ENCODE results near the gene FAM170B. TPM values are rescaled to one million over a fixed set of nuclear protein-coding genes. Genes with fewer than 3 reads are reported as not detected.

Gene FAM170B
- total RNA-seq, 1 donor = not detected

- TF ChIP-seq, protein P1, sequence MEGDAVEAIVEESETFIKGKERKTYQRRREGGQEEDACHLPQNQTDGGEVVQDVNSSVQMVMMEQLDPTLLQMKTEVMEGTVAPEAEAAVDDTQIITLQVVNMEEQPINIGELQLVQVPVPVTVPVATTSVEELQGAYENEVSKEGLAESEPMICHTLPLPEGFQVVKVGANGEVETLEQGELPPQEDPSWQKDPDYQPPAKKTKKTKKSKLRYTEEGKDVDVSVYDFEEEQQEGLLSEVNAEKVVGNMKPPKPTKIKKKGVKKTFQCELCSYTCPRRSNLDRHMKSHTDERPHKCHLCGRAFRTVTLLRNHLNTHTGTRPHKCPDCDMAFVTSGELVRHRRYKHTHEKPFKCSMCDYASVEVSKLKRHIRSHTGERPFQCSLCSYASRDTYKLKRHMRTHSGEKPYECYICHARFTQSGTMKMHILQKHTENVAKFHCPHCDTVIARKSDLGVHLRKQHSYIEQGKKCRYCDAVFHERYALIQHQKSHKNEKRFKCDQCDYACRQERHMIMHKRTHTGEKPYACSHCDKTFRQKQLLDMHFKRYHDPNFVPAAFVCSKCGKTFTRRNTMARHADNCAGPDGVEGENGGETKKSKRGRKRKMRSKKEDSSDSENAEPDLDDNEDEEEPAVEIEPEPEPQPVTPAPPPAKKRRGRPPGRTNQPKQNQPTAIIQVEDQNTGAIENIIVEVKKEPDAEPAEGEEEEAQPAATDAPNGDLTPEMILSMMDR (IDR thresholded peaks at IDR 0.05; ENCODE audit: insufficient read depth, low read depth, low read length) = no peak
- no peak for DNase-seq (ENCODE audit: low read depth)
- no peak overlapping the region for H3K4me3 ChIP-seq (ENCODE audit: low read depth, low read length)
These were observed 7.9 kb upstream of the FAM170B start for GRCh38 chr10:49141541-49142332.

- no peak overlapping the region for H3K4me3 ChIP-seq (ENCODE audit: low read depth, low read length)
- TF ChIP-seq, protein P1 (IDR thresholded peaks at IDR 0.05; ENCODE audit: insufficient read depth, low read depth, low read length) = no peak
- DNase-seq (ENCODE audit: low read depth) = no peak
These were observed 6.7 kb upstream of the FAM170B start for GRCh38 chr10:49140304-49141177.

DNA sequence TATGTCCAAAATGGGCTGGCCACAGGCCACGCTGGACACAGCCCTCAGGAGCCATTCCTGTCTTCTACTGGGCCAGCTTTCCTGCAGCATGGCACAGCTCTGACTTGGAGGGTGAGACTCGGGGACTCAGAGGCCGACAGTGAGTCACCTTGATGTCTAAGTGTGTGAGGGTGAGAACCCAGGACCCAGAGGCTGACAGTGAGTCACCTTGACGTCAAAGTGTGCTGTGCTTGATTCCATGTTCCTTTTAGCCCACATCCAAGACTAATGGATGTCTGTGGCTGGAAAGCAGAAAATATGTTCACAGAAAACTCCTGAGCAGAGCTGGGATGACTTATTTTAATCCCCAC, 6.0 kb upstream of the FAM170B start:
- no peak overlapping the region for H3K4me3 ChIP-seq (ENCODE audit: low read depth, low read length)
- TF ChIP-seq, protein P1 (IDR thresholded peaks at IDR 0.05; ENCODE audit: insufficient read depth, low read depth, low read length) = no peak
- DNase-seq (ENCODE audit: low read depth) = peak; percentile 75

GRCh38 chr10:49139028-49139845, 5.4 kb upstream of the FAM170B start:
- no peak overlapping the region for H3K4me3 ChIP-seq (ENCODE audit: low read depth, low read length)
- DNase-seq (ENCODE audit: low read depth) = peak; percentile 51
- TF ChIP-seq, protein P1 (IDR thresholded peaks at IDR 0.05; ENCODE audit: insufficient read depth, low read depth, low read length) = no peak

DNA sequence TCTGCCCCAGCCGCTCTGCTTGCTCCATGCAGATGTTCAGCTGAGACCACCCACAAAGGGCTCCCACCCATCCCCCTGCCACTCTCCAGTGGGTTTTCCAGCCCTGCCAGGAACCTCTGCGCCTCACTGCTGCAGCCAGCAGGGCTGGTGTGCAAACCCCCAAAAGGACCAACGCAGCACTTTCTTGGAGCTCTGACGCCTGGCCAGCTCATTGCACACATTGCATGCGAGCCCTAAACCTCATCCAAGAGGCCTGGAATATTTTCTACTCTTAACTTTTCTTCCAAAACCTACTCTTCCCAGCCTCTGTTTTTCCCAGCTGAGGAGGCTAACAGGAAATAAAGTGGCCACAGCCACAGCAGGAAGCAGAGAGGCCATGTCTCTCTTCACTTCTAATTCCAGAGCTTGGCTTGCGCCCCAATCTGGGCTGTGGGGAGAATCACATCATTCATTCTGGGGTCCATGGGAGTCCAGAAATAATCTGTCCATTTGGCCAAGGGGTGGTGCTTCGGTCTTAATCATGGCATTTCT, 4.6 kb upstream of the FAM170B start:
- peak; percentile 37 for DNase-seq (ENCODE audit: low read depth)
- TF ChIP-seq, protein P1 (IDR thresholded peaks at IDR 0.05; ENCODE audit: insufficient read depth, low read depth, low read length) = no peak
- no peak overlapping the region for H3K4me3 ChIP-seq (ENCODE audit: low read depth, low read length)

DNA sequence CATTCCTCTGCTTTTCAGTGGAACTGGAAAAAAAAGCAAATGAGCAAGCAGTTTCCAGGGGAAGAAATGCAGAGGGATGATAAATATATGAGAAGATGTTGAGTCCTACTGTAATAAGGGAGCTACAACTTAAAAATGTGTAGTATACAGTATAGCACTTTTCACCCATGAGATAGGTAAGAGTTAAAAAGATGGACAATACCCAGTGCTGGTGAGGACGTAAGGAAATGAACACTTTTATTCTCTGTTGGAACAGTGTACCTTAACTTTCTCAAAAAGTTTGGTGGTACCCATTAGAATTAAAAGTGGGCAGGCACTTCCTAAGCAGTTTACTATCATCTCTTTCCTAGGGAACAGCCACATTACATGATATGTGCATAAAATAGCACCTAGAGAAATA, 2.7 kb upstream of the FAM170B start:
- DNase-seq (ENCODE audit: low read depth) = no peak
- H3K4me3 ChIP-seq (ENCODE audit: low read depth, low read length) = no peak overlapping the region
- TF ChIP-seq, protein P1 (IDR thresholded peaks at IDR 0.05; ENCODE audit: insufficient read depth, low read depth, low read length) = no peak

Measured in fibroblast of villous mesenchyme (primary cell).